ENCODE measurements around the gene ARHGEF2. TPM values are rescaled to one million over a fixed set of nuclear protein-coding genes. Genes with fewer than 3 reads are reported as not detected.

The ARHGEF2 gene
- total RNA-seq, 1 experiment from 2014 or later: 85.1 TPM

GRCh38 chr1:155971910-155972809, 6.2 kb downstream of the ARHGEF2 start:
- no peak for DNase-seq
- Histone ChIP-seq H3K9ac (ENCODE audit: low read length) (peak overlapping the region; percentile 26), H3K36me3 (ENCODE audit: insufficient read depth, low read length) (peaks cover 34% of the 10 kb centered on the region), H3K9me3 (ENCODE audit: low read length) (no peaks in the 10 kb centered on the region), H3K27me3 (ENCODE audit: low read length) (no peaks in the 10 kb centered on the region), H2AFZ (ENCODE audit: low read length) (no peak overlapping the region), H3K9me2 (replicated peaks; ENCODE audit: insufficient read depth, low read length) (no peaks in the 10 kb centered on the region), H3K27ac (ENCODE audit: low read length) (peak overlapping the region; percentile 73), H3K4me2 (ENCODE audit: low read depth, low read length, poor library complexity, severe bottlenecking) (peak overlapping the region; percentile 16), H3K4me1 (ENCODE audit: low read length) (peaks cover 74% of the 10 kb centered on the region), H3K79me2 (ENCODE audit: low read length) (peaks cover 96% of the 10 kb centered on the region), H4K20me1 (ENCODE audit: insufficient read depth, low read depth, low read length) (peaks cover 77% of the 10 kb centered on the region), H3K4me3 (ENCODE audit: low read length) (no peak overlapping the region)

DNA sequence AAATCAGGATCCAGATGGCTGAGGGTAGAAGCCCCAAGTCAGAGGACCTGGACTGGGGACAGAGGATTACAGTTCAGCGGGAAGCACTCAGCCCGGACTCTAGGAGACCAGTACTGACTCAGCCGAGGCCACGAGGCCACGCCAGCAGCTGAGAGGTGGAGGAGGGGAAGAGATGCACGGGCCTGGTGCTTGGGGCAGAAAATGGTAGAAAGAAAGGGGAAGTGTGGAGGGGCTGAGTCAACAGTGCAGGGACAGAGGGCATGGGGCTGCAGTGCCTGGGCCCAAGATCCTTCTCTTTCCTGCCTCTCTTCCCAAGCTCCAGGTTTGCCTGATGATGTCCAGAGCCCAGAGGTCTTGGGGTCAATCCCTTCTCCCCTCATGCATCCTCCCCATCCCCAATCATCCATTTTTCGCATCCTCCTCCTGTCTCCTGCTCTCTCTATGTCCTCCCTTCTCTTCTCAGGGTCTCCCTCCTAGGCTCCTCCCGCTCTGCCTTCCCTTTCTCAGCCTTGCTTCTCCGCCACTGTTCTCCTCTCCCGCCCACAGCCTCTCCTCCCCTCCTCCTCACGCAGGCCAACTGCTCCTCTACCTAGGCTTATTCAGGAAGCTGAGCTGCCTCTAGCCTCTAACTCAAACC, 7.7 kb downstream of the ARHGEF2 start:
- H3K9me2 ChIP-seq (replicated peaks; ENCODE audit: insufficient read depth, low read length): no peaks in the 10 kb centered on the region
- peaks cover 59% of the 10 kb centered on the region for H3K4me1 ChIP-seq (ENCODE audit: low read length)
- H3K27me3 ChIP-seq (ENCODE audit: low read length): no peaks in the 10 kb centered on the region
- H3K79me2 ChIP-seq (ENCODE audit: low read length): peaks cover 82% of the 10 kb centered on the region
- H2AFZ ChIP-seq (ENCODE audit: low read length): no peak overlapping the region
- H3K36me3 ChIP-seq (ENCODE audit: insufficient read depth, low read length): peaks cover 40% of the 10 kb centered on the region; the same call in 1 of the 2 replicates
- H3K4me2 ChIP-seq (ENCODE audit: low read depth, low read length, poor library complexity, severe bottlenecking): peak overlapping the region; percentile 2
- H3K27ac ChIP-seq (ENCODE audit: low read length): peak overlapping the region; percentile 73
- no peak overlapping the region for H3K4me3 ChIP-seq (ENCODE audit: low read length)
- H3K9ac ChIP-seq (ENCODE audit: low read length): peak overlapping the region; percentile 45
- DNase-seq: peak; percentile 77
- H3K9me3 ChIP-seq (ENCODE audit: low read length): no peaks in the 10 kb centered on the region
- peaks cover 62% of the 10 kb centered on the region for H4K20me1 ChIP-seq (ENCODE audit: insufficient read depth, low read depth, low read length)

- Histone ChIP-seq H4K20me1 (ENCODE audit: insufficient read depth, low read depth, low read length) (peaks cover 56% of the 10 kb centered on the region), H3K4me2 (ENCODE audit: low read depth, low read length, poor library complexity, severe bottlenecking) (no peak overlapping the region), H3K79me2 (ENCODE audit: low read length) (peaks cover 77% of the 10 kb centered on the region), H3K27ac (ENCODE audit: low read length) (no peak overlapping the region), H3K9me3 (ENCODE audit: low read length) (no peaks in the 10 kb centered on the region), H2AFZ (ENCODE audit: low read length) (no peak overlapping the region), H3K36me3 (ENCODE audit: insufficient read depth, low read length) (peaks cover 40% of the 10 kb centered on the region; the same call in 1 of the 2 replicates), H3K4me3 (ENCODE audit: low read length) (no peak overlapping the region), H3K4me1 (ENCODE audit: low read length) (peaks cover 52% of the 10 kb centered on the region), H3K27me3 (ENCODE audit: low read length) (no peaks in the 10 kb centered on the region), H3K9me2 (replicated peaks; ENCODE audit: insufficient read depth, low read length) (no peaks in the 10 kb centered on the region), H3K9ac (ENCODE audit: low read length) (no peak overlapping the region; the same call in 1 of the 2 replicates)
- no peak for DNase-seq
Measured at GRCh38 chr1:155969377-155969791, 9.0 kb downstream of the ARHGEF2 start.

DNA sequence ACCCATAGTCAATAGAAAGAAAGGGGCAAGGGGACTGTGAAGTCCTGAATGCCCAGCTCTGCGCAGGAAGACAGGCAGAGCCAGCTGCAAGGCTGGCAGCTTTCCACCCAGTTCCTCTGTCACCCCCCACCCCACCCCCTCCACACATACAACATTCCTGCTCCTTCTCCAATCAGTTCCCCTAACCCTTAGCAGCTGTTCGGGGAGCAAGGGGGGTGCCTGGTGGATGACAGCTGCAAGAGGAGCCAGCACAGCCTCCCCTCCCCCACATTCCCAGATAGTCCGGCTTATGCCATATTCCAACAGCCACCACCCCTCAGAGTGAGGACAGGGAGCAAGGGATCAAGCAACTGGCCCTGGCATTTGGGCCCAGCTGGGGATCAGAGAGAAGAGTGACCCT, 9.7 kb downstream of the ARHGEF2 start:
- peaks cover 51% of the 10 kb centered on the region for H4K20me1 ChIP-seq (ENCODE audit: insufficient read depth, low read depth, low read length)
- no peak overlapping the region for H3K27ac ChIP-seq (ENCODE audit: low read length)
- no peaks in the 10 kb centered on the region for H3K9me3 ChIP-seq (ENCODE audit: low read length)
- peaks cover 72% of the 10 kb centered on the region for H3K79me2 ChIP-seq (ENCODE audit: low read length)
- no peak overlapping the region for H2AFZ ChIP-seq (ENCODE audit: low read length)
- no peaks in the 10 kb centered on the region for H3K9me2 ChIP-seq (replicated peaks; ENCODE audit: insufficient read depth, low read length)
- H3K27me3 ChIP-seq (ENCODE audit: low read length): no peaks in the 10 kb centered on the region
- no peak for DNase-seq
- no peak overlapping the region for H3K4me3 ChIP-seq (ENCODE audit: low read length)
- H3K9ac ChIP-seq (ENCODE audit: low read length): no peak overlapping the region
- H3K4me1 ChIP-seq (ENCODE audit: low read length): peaks cover 48% of the 10 kb centered on the region
- H3K36me3 ChIP-seq (ENCODE audit: insufficient read depth, low read length): peaks cover 39% of the 10 kb centered on the region; the same call in 1 of the 2 replicates
- no peak overlapping the region for H3K4me2 ChIP-seq (ENCODE audit: low read depth, low read length, poor library complexity, severe bottlenecking)

DNA sequence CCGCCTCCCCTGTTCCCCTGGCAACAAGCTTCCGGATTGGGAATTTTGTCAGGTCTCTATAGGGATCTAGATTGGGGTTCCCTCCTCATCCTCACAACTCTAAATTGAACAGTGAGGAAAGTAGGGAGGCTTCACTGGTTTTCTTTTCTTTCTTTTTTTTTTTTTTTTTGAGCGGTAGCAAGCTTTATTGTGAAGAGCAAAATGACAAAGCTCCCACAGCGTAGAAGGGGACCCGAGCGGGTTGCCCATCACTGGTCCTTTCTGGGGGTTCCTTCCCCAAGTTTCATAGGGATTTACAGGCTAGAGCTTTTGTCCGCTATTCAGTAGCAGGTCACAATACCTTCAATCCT, 10.3 kb downstream of the ARHGEF2 start:
- no peaks in the 10 kb centered on the region for H3K9me2 ChIP-seq (replicated peaks; ENCODE audit: insufficient read depth, low read length)
- peaks cover 48% of the 10 kb centered on the region for H4K20me1 ChIP-seq (ENCODE audit: insufficient read depth, low read depth, low read length)
- no peak overlapping the region for H3K4me3 ChIP-seq (ENCODE audit: low read length)
- no peak overlapping the region for H3K9ac ChIP-seq (ENCODE audit: low read length)
- no peak overlapping the region for H3K27ac ChIP-seq (ENCODE audit: low read length)
- H3K9me3 ChIP-seq (ENCODE audit: low read length): no peaks in the 10 kb centered on the region
- H3K79me2 ChIP-seq (ENCODE audit: low read length): peaks cover 66% of the 10 kb centered on the region
- H3K36me3 ChIP-seq (ENCODE audit: insufficient read depth, low read length): peaks cover 39% of the 10 kb centered on the region; the same call in 1 of the 2 replicates
- H2AFZ ChIP-seq (ENCODE audit: low read length): no peak overlapping the region
- H3K4me1 ChIP-seq (ENCODE audit: low read length): peaks cover 44% of the 10 kb centered on the region
- DNase-seq: no peak
- H3K4me2 ChIP-seq (ENCODE audit: low read depth, low read length, poor library complexity, severe bottlenecking): no peak overlapping the region
- H3K27me3 ChIP-seq (ENCODE audit: low read length): no peaks in the 10 kb centered on the region

DNA sequence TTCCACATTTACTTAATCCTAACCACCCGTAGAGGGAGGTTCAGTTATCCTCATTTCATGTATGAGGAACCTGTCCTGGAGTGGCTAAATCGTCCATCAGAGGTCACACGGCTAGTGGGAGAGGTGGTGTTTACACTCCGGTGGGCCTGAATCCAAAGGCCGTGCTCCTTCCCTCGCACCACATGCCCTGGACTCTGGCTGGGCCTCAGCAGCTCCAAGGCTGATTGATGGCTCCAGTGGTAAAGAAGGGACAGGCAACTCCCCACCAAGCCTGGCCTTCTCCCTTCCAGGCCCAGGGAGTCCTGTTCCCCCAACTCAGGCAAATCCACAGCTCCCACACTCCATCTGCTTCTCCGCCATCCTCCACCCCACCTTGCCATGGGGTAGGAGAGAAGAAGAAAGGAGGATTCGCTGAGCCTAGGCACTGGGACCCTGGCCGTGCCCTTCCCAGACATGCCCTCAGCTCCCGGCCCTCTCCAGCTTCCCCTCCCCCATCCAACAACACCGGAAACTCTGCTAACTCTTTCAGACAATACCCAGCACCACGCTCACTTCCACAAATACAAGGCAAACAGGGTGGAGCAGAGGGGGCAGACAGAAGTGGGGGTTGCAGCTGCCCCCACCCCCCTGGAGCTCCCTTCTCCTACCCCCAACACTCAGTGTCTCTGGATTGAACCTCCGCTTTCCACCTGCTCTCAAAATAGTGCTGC, 10.9 kb downstream of the ARHGEF2 start:
- peaks cover 39% of the 10 kb centered on the region; the same call in 1 of the 2 replicates for H3K36me3 ChIP-seq (ENCODE audit: insufficient read depth, low read length)
- H3K9ac ChIP-seq (ENCODE audit: low read length): no peak overlapping the region
- no peak overlapping the region for H2AFZ ChIP-seq (ENCODE audit: low read length)
- no peaks in the 10 kb centered on the region for H3K27me3 ChIP-seq (ENCODE audit: low read length)
- H3K4me3 ChIP-seq (ENCODE audit: low read length): no peak overlapping the region
- H4K20me1 ChIP-seq (ENCODE audit: insufficient read depth, low read depth, low read length): peaks cover 43% of the 10 kb centered on the region; the same call in 1 of the 2 replicates
- DNase-seq: no peak
- H3K27ac ChIP-seq (ENCODE audit: low read length): no peak overlapping the region
- H3K9me2 ChIP-seq (replicated peaks; ENCODE audit: insufficient read depth, low read length): no peaks in the 10 kb centered on the region
- H3K4me2 ChIP-seq (ENCODE audit: low read depth, low read length, poor library complexity, severe bottlenecking): no peak overlapping the region
- no peaks in the 10 kb centered on the region for H3K9me3 ChIP-seq (ENCODE audit: low read length)
- peaks cover 44% of the 10 kb centered on the region for H3K4me1 ChIP-seq (ENCODE audit: low read length)
- peaks cover 60% of the 10 kb centered on the region for H3K79me2 ChIP-seq (ENCODE audit: low read length)

DNA sequence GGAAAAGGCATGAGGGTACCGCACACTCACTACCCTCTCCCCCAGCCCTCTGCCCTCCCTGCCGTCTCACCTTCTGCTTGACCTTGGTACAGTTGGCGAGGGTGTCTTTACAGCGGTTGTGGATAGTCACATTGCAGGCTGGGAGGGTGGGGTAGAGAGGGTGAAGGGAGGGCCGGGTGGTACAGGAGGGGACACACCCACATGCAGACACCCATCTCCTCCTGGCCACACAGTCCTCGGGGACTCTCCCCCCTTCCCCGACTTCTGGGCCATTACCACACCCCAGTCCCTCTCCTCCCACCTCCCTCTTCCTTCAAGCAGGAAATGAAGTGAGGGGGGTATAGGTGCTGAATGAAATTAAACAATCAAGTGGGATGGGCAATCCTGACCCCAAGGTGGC, 11.6 kb downstream of the ARHGEF2 start:
- Histone ChIP-seq H3K9me2 (replicated peaks; ENCODE audit: insufficient read depth, low read length) (no peaks in the 10 kb centered on the region), H3K4me3 (ENCODE audit: low read length) (no peak overlapping the region), H3K9me3 (ENCODE audit: low read length) (no peaks in the 10 kb centered on the region), H3K79me2 (ENCODE audit: low read length) (peaks cover 53% of the 10 kb centered on the region), H3K27ac (ENCODE audit: low read length) (no peak overlapping the region), H3K4me1 (ENCODE audit: low read length) (peaks cover 44% of the 10 kb centered on the region), H4K20me1 (ENCODE audit: insufficient read depth, low read depth, low read length) (peaks cover 36% of the 10 kb centered on the region; the same call in 1 of the 2 replicates), H3K27me3 (ENCODE audit: low read length) (no peaks in the 10 kb centered on the region), H3K4me2 (ENCODE audit: low read depth, low read length, poor library complexity, severe bottlenecking) (no peak overlapping the region), H3K36me3 (ENCODE audit: insufficient read depth, low read length) (peaks cover 39% of the 10 kb centered on the region; the same call in 1 of the 2 replicates), H3K9ac (ENCODE audit: low read length) (no peak overlapping the region), H2AFZ (ENCODE audit: low read length) (no peak overlapping the region)
- DNase-seq: no peak

- Histone ChIP-seq H3K4me1 (ENCODE audit: low read length) (peaks cover 45% of the 10 kb centered on the region), H3K79me2 (ENCODE audit: low read length) (peaks cover 48% of the 10 kb centered on the region), H3K9me2 (replicated peaks; ENCODE audit: insufficient read depth, low read length) (no peaks in the 10 kb centered on the region), H3K36me3 (ENCODE audit: insufficient read depth, low read length) (peaks cover 42% of the 10 kb centered on the region; the same call in 1 of the 2 replicates), H3K4me3 (ENCODE audit: low read length) (no peak overlapping the region), H4K20me1 (ENCODE audit: insufficient read depth, low read depth, low read length) (peaks cover 36% of the 10 kb centered on the region; the same call in 1 of the 2 replicates), H2AFZ (ENCODE audit: low read length) (no peak overlapping the region), H3K27ac (ENCODE audit: low read length) (no peak overlapping the region), H3K4me2 (ENCODE audit: low read depth, low read length, poor library complexity, severe bottlenecking) (no peak overlapping the region), H3K9me3 (ENCODE audit: low read length) (no peaks in the 10 kb centered on the region), H3K9ac (ENCODE audit: low read length) (no peak overlapping the region), H3K27me3 (ENCODE audit: low read length) (no peaks in the 10 kb centered on the region)
- DNase-seq: no peak
Measured at GRCh38 chr1:155966135-155966534, 12.2 kb downstream of the ARHGEF2 start.

Measured in Karpas-422 (cell line).